Forelimb muscle (tissue), 1 donor: ENCODE results near the gene ABAT. TPM values are rescaled to one million over a fixed set of nuclear protein-coding genes. Genes with fewer than 3 reads are reported as not detected.

ENCODE experiments used
- DNase-seq: peaks from one replicate; pipeline ENCODE4 v3.0.0-alpha.2; 2013; ENCODE audit warnings: low read depth
- polyA plus RNA-seq: library from polyadenylated mRNA; unstranded; fragments of 120-200 nt; gene quantifications from one replicate; pipeline ENCODE4 v1.2.1, GENCODE V29; 2013; ENCODE audit not compliant: insufficient read length

ABAT gene
- polyA plus RNA-seq, 1 donor = 17.7 TPM

DNA sequence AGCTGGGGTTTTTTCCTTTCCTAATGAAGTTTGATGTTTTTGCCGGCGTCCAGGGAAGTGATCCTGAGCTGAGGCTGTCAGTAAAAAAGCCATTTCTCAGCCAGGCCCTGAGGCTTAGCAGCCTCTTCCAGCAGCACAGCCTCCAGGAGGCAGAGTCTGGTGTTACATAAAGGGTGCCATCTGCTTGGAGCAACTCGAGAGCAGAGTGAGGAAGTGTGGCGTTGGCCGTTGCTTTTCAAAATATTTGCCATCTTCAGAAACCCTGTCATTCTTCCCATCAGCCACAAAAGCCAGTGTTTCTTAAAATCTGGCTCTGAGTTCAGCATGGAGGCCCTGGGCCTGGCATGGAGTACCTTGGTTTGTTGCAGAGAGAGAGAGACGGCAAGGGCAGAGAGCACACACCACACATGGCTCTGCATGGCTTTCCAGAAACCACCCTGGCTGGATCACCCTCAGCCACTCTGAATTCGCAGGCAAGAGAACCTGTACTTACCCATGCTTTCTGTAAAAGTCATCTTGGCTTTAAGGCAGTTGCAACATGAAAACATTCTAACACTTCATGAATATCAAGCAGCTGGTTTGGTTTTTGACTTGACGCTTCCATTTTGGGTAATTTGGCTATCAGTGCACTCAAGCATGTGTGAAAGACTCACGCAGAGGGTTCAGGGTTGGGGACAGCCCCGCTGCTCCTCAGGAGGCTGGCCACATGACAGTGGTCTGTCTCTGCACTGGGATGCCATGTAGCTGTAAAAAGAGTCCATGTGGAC lies 144.3 kb downstream of the ABAT start:
- DNase-seq = no peak

- no peak for DNase-seq
Observed at GRCh38 chr16:8819411-8820034, 145.1 kb downstream of the ABAT start.

DNA sequence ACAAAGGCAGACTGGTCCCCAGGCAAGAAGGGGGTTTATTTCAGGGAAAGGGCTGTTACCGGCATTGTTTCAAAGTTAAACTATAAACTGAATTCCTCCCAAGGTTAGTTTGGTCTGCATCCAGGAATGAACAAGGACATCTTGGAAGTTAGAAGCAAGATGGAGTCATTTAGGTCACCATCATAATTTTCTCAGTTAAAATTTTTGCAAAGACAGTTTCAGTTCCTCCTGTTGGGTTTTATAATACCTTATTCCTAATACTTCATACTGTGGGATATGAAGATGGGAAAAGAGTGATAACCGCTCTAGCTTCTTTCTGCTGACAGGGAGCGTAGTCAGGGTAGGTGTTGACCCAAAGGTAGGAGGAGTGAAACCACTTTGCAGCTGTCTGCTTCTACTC lies 148.0 kb downstream of the ABAT start:
- DNase-seq = no peak

DNA sequence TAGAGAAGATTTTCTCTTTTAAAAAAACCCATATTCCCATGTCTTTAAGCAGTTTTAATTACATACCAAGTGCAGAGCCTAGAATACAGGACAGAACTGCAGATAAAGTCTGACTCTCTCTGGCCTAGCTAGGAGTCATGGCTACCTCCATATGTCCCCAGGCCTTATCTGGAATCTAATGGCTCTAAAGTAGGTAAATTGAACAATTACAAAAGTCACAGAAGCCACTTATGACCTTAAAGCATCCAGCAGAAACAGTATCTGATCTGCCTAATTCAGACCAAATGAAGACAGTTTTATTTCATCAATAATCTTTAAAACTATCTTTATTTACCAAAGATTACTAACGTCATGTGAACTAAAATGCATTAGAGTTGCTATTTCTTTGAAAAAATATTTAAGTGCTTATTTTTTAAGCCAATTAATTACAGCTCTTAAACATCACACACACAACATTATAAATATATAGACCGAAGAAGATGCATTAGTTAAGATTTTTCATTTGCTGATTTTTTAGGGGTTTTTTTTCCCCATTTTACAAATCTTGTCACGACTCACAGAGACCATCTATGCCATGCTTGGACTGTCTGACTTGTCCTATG lies 152.0 kb downstream of the ABAT start:
- DNase-seq = no peak

DNA sequence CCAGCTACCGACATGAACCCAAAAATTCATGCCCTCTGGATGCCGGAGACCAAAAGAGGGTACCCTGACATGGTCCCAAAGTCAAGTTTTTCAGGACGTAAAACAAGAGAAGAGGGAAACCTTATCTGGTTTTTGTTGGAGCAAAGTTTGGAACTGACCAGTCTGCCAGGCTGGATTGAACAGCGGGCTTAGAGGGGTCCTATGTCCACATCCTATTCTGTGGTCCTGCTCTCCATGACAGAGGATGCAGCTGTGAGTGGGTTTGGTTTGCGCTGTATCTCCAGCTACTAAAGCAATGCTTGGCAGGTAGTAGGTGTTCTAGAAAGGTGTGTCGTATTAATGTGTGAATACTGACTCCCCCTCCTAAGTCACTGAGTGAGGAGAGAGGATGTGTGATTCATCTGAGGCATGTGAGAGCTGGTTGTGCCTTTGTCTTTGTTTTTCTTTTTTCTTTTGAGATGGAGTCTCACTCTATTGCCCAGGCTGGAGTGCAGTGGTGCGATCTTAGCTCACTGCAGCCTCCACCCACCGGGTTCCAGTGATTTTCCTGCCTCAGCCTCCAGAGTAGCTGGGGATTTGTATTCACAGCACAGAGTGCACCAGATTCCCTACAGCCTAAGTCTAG lies 154.2 kb downstream of the ABAT start:
- no peak for DNase-seq

DNA sequence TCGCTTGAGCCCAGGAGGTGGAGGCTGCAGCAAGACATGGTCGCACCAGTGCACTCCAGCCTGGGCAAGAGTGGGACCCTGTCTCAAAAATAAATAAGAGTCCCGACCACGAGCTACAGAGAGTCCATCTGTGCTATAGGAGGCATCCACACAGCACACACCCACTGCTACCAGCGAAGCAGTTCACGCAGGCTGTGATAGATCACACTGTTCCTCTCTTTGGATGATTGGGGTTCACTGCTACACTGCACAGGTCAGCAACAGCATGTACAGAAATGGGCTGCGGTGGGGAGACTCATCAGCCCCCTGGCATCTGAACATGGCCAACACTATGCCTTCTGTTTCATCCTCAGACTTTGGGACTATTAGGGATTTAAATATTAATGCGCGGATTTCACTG lies 157.0 kb downstream of the ABAT start:
- no peak for DNase-seq

GRCh38 chr16:8831871-8832716 lies 157.7 kb downstream of the ABAT start:
- DNase-seq = no peak

DNA sequence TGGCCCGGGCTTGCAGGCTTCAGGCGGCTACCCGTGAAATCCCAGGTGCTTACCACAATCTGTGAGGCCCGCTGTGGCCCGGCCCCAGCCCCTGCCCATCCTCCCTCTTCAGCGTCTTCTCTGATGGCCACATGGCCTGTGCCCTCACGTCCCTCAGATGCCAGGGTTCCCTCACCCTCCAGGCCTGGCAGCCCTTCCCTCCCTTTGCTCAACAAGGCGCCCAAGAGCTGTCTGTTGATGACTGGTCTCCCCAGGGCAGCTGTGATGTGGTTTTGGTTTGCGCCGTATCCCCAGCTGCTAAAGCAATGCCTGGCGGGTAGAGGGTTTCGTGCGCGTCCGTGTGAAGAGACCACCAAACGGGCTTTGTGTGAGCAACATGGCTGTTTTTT lies 158.3 kb downstream of the ABAT start:
- no peak for DNase-seq

Other genes with a start within 250 kb of the ABAT start
- gene TMEM114, start 84.1 kb upstream of the ABAT start, polyA plus RNA-seq = not detected
- 22.1 TPM for gene METTL22, start 52.9 kb upstream of the ABAT start, polyA plus RNA-seq
- gene TMEM186, start 123.0 kb downstream of the ABAT start, polyA plus RNA-seq = 10.5 TPM
- gene PMM2, start 123.2 kb downstream of the ABAT start, polyA plus RNA-seq = 17.1 TPM
- gene CARHSP1, start 194.4 kb downstream of the ABAT start, polyA plus RNA-seq = 100 TPM
- gene LITAFD, start 207.7 kb downstream of the ABAT start, polyA plus RNA-seq = not detected